GM23338 (cell line): ENCODE results near the gene FGA. TPM values are rescaled to one million over a fixed set of nuclear protein-coding genes. Genes with fewer than 3 reads are reported as not detected.

Source experiments
- ATAC-seq: fragments of 200-7000 bp; cut with Tn5 transposase; 3 replicates; pipeline ENCODE4 v1.9.1; 2020
- DNase-seq: peaks from one replicate; pipeline ENCODE4 v3.0.0-alpha.2; 2015; ENCODE audit warnings: low spot score
- H2AFZ ChIP-seq: fragments of 200-600 bp; sonication (generic); 2 replicates; pipeline ENCODE4 v1.8.0; 2016; ENCODE audit warnings: antibody characterized with exemption, mild to moderate bottlenecking, moderate library complexity
- H3F3A ChIP-seq: fragments of 200-600 bp; sonication (generic); replicated peaks from 2 replicates; pipeline ENCODE4 v1.8.0; 2017; ENCODE audit warnings: antibody characterized with exemption, mixed run types, low read depth
- H3K27ac ChIP-seq: fragments of 200-600 bp; sonication (generic); 2 replicates; pipeline ENCODE4 v1.6.1; 2016; ENCODE audit warnings: low read depth
- H3K27me3 ChIP-seq: fragments of 200-600 bp; sonication (generic); 2 replicates; pipeline ENCODE4 v1.8.0; 2016; ENCODE audit warnings: mild to moderate bottlenecking, mixed run types, moderate library complexity; ENCODE audit not compliant: insufficient read depth
- H3K36me3 ChIP-seq: fragments of 200-600 bp; sonication (generic); 2 replicates; pipeline ENCODE4 v1.8.0; 2016; ENCODE audit warnings: mild to moderate bottlenecking; ENCODE audit not compliant: insufficient read depth
- H3K4me1 ChIP-seq: fragments of 200-600 bp; sonication (generic); 2 replicates; pipeline ENCODE4 v1.8.0; 2016; ENCODE audit warnings: mild to moderate bottlenecking, moderate library complexity; ENCODE audit not compliant: insufficient read depth
- H3K4me2 ChIP-seq: fragments of 200-600 bp; sonication (generic); 2 replicates; pipeline ENCODE4 v1.7.1; 2017; ENCODE audit warnings: mixed run types
- H3K4me3 ChIP-seq: fragments of 200-600 bp; sonication (generic); 2 replicates; pipeline ENCODE4 v1.6.1; 2016; ENCODE audit warnings: mixed run types
- H3K79me2 ChIP-seq: fragments of 200-600 bp; sonication (generic); replicated peaks from 2 replicates; pipeline ENCODE4 v1.8.0; 2017; ENCODE audit warnings: mild to moderate bottlenecking; ENCODE audit not compliant: insufficient read depth
- H3K9me2 ChIP-seq: fragments of 200-600 bp; sonication (generic); 2 replicates; pipeline ENCODE4 v1.8.0; 2017; ENCODE audit not compliant: insufficient read depth
- H4K20me1 ChIP-seq: fragments of 200-600 bp; sonication (generic); replicated peaks from 2 replicates; pipeline ENCODE4 v1.8.0; 2017; ENCODE audit warnings: mild to moderate bottlenecking; ENCODE audit not compliant: insufficient read depth
- H3K27ac Mint-ChIP-seq: 2 replicates; pipeline ENCODE4 v1.8.0; 2020; ENCODE audit warnings: inconsistent platforms, mild to moderate bottlenecking, moderate library complexity, mixed read lengths
- H3K27me3 Mint-ChIP-seq: 3 replicates; pipeline ENCODE4 v1.8.0; 2022; ENCODE audit warnings: low read depth, mild to moderate bottlenecking, moderate library complexity, mixed read lengths, inconsistent platforms; ENCODE audit not compliant: insufficient read depth, poor library complexity
- H3K36me3 Mint-ChIP-seq: 3 replicates; pipeline ENCODE4 v1.8.0; 2021; ENCODE audit warnings: low read depth, mild to moderate bottlenecking, inconsistent platforms, moderate library complexity, mixed read lengths
- H3K4me1 Mint-ChIP-seq: 3 replicates; pipeline ENCODE4 v1.8.0; 2020; ENCODE audit warnings: mild to moderate bottlenecking, inconsistent platforms, mixed read lengths
- H3K4me3 Mint-ChIP-seq: 3 replicates; pipeline ENCODE4 v1.8.0; 2021; ENCODE audit warnings: moderate library complexity, mild to moderate bottlenecking, inconsistent platforms, mixed read lengths
- H3K9me3 Mint-ChIP-seq: 3 replicates; pipeline ENCODE4 v1.8.0; 2020; ENCODE audit warnings: moderate library complexity, mild to moderate bottlenecking, inconsistent platforms, mixed read lengths
- CTCF ChIP-seq, 2 experiments: fragments of 200-600 bp in 1 of 2; sonication (generic) in 1 of 2; conservative IDR thresholded peaks; 2 replicates each; pipeline versions ENCODE4 v1.5.1 to v1.6.1; 2016 to 2017; ENCODE audit warnings: antibody characterized with exemption in 2 of 2, low read depth in 2 of 2, mild to moderate bottlenecking in 2 of 2, moderate library complexity in 1 of 2
- EZH2 ChIP-seq: fragments of 200-600 bp; sonication (generic); IDR thresholded peaks from one replicate; pipeline ENCODE4 v1.8.0; 2017; ENCODE audit warnings: antibody characterized with exemption, mild to moderate bottlenecking, low read depth; ENCODE audit not compliant: unreplicated experiment
- JUNB ChIP-seq: IDR thresholded peaks from one replicate; pipeline ENCODE4 v1.6.1; 2016; ENCODE audit warnings: antibody characterized with exemption; ENCODE audit not compliant: unreplicated experiment
- STAT1 ChIP-seq: IDR thresholded peaks from one replicate; pipeline ENCODE4 v1.6.1; 2016; ENCODE audit warnings: antibody characterized with exemption; ENCODE audit not compliant: unreplicated experiment
- ZNF114 ChIP-seq: fragments of 250-450 bp; sonication (Bioruptor Pico); IDR thresholded peaks from 2 replicates; pipeline ENCODE4 v1.5.0; 2020; ENCODE audit warnings: mild to moderate bottlenecking, moderate library complexity
- ZNF331 ChIP-seq: fragments of 250-450 bp; sonication (Bioruptor Pico); IDR thresholded peaks from 2 replicates; pipeline ENCODE4 v1.5.0; 2020; ENCODE audit warnings: low read depth, mild to moderate bottlenecking, moderate library complexity
- polyA plus RNA-seq: library from polyadenylated mRNA; unstranded; fragments of >200 nt; fragmentation: Nextera tagmentation; extraction: Ambion mirVana; gene quantifications from 2 replicates; pipeline ENCODE4 v1.2.1, GENCODE V29; 2016
- total RNA-seq: library from RNA; depleted of rRNA; stranded (reverse); fragments of >200 nt; shearing (Covaris generic); gene quantifications from 2 replicates; pipeline ENCODE4 v1.2.3, GENCODE V29; 2014
- TF ChIP-seq, protein P1 (sequence below): IDR thresholded peaks from one replicate; pipeline ENCODE4 v1.6.1; 2018; ENCODE audit warnings: antibody characterized with exemption; ENCODE audit not compliant: unreplicated experiment
- TF ChIP-seq, protein P2 (sequence below): fragments of 250-450 bp; sonication (Bioruptor Pico); IDR thresholded peaks from 2 replicates; pipeline ENCODE4 v1.5.0; 2020; ENCODE audit warnings: mild to moderate bottlenecking, moderate library complexity

FGA gene
- total and polyA plus RNA-seq, 2 experiments from 2014 or later, result not detected

- Mint-ChIP-seq H3K4me3 (no peak overlapping the region), H3K4me1 (peaks cover 3% of the 10 kb centered on the region; the same call in 2 of the 3 replicates), H3K36me3 (no peaks in the 10 kb centered on the region), H3K27me3 (no peaks in the 10 kb centered on the region), H3K27ac (no peak overlapping the region), H3K9me3 (no peaks in the 10 kb centered on the region)
- H3K4me2 ChIP-seq, result no peak overlapping the region
- H3K79me2 ChIP-seq, result no peaks in the 10 kb centered on the region
- H3K27me3 ChIP-seq, result no peaks in the 10 kb centered on the region
- H3K36me3 ChIP-seq, result no peaks in the 10 kb centered on the region
- TF ChIP-seq CTCF (conservative IDR thresholded peaks at IDR 0.05; ENCODE audit: low read depth in 2 of 2) (no peak), ZNF114 (CRISPR knock-in tag) (no peak), ZNF331 (no peak), EZH2 (no peak), STAT1 (no peak), JUNB (no peak)
- TF ChIP-seq, protein P1, sequence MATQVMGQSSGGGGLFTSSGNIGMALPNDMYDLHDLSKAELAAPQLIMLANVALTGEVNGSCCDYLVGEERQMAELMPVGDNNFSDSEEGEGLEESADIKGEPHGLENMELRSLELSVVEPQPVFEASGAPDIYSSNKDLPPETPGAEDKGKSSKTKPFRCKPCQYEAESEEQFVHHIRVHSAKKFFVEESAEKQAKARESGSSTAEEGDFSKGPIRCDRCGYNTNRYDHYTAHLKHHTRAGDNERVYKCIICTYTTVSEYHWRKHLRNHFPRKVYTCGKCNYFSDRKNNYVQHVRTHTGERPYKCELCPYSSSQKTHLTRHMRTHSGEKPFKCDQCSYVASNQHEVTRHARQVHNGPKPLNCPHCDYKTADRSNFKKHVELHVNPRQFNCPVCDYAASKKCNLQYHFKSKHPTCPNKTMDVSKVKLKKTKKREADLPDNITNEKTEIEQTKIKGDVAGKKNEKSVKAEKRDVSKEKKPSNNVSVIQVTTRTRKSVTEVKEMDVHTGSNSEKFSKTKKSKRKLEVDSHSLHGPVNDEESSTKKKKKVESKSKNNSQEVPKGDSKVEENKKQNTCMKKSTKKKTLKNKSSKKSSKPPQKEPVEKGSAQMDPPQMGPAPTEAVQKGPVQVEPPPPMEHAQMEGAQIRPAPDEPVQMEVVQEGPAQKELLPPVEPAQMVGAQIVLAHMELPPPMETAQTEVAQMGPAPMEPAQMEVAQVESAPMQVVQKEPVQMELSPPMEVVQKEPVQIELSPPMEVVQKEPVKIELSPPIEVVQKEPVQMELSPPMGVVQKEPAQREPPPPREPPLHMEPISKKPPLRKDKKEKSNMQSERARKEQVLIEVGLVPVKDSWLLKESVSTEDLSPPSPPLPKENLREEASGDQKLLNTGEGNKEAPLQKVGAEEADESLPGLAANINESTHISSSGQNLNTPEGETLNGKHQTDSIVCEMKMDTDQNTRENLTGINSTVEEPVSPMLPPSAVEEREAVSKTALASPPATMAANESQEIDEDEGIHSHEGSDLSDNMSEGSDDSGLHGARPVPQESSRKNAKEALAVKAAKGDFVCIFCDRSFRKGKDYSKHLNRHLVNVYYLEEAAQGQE, result no peak
- TF ChIP-seq, protein P2, sequence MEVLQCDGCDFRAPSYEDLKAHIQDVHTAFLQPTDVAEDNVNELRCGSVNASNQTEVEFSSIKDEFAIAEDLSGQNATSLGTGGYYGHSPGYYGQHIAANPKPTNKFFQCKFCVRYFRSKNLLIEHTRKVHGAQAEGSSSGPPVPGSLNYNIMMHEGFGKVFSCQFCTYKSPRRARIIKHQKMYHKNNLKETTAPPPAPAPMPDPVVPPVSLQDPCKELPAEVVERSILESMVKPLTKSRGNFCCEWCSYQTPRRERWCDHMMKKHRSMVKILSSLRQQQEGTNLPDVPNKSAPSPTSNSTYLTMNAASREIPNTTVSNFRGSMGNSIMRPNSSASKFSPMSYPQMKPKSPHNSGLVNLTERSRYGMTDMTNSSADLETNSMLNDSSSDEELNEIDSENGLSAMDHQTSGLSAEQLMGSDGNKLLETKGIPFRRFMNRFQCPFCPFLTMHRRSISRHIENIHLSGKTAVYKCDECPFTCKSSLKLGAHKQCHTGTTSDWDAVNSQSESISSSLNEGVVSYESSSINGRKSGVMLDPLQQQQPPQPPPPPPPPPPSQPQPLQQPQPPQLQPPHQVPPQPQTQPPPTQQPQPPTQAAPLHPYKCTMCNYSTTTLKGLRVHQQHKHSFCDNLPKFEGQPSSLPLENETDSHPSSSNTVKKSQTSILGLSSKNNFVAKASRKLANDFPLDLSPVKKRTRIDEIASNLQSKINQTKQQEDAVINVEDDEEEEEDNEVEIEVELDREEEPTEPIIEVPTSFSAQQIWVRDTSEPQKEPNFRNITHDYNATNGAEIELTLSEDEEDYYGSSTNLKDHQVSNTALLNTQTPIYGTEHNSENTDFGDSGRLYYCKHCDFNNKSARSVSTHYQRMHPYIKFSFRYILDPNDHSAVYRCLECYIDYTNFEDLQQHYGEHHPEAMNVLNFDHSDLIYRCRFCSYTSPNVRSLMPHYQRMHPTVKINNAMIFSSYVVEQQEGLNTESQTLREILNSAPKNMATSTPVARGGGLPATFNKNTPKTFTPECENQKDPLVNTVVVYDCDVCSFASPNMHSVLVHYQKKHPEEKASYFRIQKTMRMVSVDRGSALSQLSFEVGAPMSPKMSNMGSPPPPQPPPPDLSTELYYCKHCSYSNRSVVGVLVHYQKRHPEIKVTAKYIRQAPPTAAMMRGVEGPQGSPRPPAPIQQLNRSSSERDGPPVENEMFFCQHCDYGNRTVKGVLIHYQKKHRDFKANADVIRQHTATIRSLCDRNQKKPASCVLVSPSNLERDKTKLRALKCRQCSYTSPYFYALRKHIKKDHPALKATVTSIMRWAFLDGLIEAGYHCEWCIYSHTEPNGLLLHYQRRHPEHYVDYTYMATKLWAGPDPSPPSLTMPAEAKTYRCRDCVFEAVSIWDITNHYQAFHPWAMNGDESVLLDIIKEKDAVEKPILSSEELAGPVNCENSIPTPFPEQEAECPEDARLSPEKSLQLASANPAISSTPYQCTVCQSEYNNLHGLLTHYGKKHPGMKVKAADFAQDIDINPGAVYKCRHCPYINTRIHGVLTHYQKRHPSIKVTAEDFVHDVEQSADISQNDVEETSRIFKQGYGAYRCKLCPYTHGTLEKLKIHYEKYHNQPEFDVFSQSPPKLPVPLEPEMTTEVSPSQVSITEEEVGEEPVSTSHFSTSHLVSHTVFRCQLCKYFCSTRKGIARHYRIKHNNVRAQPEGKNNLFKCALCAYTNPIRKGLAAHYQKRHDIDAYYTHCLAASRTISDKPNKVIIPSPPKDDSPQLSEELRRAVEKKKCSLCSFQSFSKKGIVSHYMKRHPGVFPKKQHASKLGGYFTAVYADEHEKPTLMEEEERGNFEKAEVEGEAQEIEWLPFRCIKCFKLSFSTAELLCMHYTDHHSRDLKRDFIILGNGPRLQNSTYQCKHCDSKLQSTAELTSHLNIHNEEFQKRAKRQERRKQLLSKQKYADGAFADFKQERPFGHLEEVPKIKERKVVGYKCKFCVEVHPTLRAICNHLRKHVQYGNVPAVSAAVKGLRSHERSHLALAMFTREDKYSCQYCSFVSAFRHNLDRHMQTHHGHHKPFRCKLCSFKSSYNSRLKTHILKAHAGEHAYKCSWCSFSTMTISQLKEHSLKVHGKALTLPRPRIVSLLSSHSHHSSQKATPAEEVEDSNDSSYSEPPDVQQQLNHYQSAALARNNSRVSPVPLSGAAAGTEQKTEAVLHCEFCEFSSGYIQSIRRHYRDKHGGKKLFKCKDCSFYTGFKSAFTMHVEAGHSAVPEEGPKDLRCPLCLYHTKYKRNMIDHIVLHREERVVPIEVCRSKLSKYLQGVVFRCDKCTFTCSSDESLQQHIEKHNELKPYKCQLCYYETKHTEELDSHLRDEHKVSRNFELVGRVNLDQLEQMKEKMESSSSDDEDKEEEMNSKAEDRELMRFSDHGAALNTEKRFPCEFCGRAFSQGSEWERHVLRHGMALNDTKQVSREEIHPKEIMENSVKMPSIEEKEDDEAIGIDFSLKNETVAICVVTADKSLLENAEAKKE (CRISPR knock-in tag), result no peak
- no peak for ATAC-seq
- no peak for DNase-seq
- H3K9me2 ChIP-seq, result no peaks in the 10 kb centered on the region
- no peak overlapping the region for H2AFZ ChIP-seq
- no peaks in the 10 kb centered on the region for H3K4me1 ChIP-seq
- no peak overlapping the region for H3K4me3 ChIP-seq
- H3F3A ChIP-seq, result no peaks in the 10 kb centered on the region
- H3K27ac ChIP-seq, result no peak overlapping the region
- no peaks in the 10 kb centered on the region for H4K20me1 ChIP-seq
Observed at GRCh38 chr4:154609532-154609931, 19.0 kb upstream of the FGA start.
